Sigmoid colon (tissue), 4 donors: ENCODE data around the gene TPX2.

Experiments used
- EP300 ChIP-seq, 4 donors: sonication (generic); formaldehyde crosslinking; IDR thresholded peaks; one replicate each; pipeline ENCODE4 v1.6.1; 2017; ENCODE audit warnings: antibody characterized with exemption in 4 of 4
- POLR2A ChIP-seq, 2 donors: fragments of 450-650 bp; IDR thresholded peaks; one replicate each; pipeline ENCODE4 v1.6.1; 2016; ENCODE audit warnings: antibody characterized with exemption in 2 of 2, mild to moderate bottlenecking in 2 of 2, moderate library complexity in 2 of 2
- POLR2AphosphoS5 ChIP-seq, 4 donors: sonication (generic); formaldehyde crosslinking; IDR thresholded peaks; one replicate each; pipeline ENCODE4 v1.6.1; 2017; ENCODE audit warnings: antibody characterized with exemption in 4 of 4
- TF ChIP-seq, protein P1 (sequence below), 4 experiments: fragments of 450-650 bp in 3 of 4; fragments of 200-600 bp in 1 of 4; IDR thresholded peaks; one replicate each; pipeline ENCODE4 v1.5.1; 2016 to 2019; ENCODE audit warnings: antibody characterized with exemption in 4 of 4, mild to moderate bottlenecking in 3 of 4, moderate library complexity in 2 of 4

DNA sequence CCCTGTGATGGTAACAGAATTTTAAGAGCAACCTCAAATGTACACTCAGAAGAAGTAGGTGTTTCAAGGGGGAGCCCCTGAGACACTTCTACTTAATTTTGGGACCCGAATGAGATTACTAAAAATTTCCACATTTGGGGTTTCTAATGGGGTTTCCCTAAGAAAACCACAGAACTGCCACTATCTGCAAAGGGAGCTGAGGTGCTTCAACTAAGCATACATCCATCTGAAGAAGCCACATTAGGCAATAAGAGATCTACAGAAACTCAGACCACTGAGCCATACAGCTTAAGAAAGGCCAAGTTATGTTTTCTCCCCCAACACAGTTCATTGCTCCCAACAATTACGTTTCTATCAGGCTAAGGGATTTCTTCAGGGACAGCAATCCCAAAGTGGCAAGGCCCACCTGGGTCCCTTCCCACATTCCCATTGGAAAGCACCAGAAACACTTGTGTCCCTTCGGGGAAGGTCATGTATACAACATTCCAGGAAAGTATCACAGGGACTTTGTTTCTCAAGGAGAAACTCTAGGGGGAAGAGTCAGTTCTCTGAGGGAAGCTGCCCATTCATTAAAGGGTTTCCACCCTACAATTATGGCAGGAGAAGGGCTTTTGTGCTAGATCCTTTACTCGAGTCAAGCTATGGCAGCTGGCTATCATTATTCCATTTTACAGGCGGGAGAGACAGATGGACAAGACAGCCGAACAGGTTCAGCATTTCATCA lies 21.4 kb upstream of the TPX2 start:
- TF ChIP-seq, protein P1, sequence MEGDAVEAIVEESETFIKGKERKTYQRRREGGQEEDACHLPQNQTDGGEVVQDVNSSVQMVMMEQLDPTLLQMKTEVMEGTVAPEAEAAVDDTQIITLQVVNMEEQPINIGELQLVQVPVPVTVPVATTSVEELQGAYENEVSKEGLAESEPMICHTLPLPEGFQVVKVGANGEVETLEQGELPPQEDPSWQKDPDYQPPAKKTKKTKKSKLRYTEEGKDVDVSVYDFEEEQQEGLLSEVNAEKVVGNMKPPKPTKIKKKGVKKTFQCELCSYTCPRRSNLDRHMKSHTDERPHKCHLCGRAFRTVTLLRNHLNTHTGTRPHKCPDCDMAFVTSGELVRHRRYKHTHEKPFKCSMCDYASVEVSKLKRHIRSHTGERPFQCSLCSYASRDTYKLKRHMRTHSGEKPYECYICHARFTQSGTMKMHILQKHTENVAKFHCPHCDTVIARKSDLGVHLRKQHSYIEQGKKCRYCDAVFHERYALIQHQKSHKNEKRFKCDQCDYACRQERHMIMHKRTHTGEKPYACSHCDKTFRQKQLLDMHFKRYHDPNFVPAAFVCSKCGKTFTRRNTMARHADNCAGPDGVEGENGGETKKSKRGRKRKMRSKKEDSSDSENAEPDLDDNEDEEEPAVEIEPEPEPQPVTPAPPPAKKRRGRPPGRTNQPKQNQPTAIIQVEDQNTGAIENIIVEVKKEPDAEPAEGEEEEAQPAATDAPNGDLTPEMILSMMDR (IDR thresholded peaks at IDR 0.05) = no peak
- TF ChIP-seq POLR2AphosphoS5 (IDR thresholded peaks at IDR 0.05) (no peak), EP300 (IDR thresholded peaks at IDR 0.05) (no peak), POLR2A (IDR thresholded peaks at IDR 0.05) (no peak)
